ENCODE data around the gene CACNG1. TPM values are rescaled to one million over a fixed set of nuclear protein-coding genes. Genes with fewer than 3 reads are reported as not detected.

Gene CACNG1
- total RNA-seq, 1 experiment from 2014 or later: not detected

DNA sequence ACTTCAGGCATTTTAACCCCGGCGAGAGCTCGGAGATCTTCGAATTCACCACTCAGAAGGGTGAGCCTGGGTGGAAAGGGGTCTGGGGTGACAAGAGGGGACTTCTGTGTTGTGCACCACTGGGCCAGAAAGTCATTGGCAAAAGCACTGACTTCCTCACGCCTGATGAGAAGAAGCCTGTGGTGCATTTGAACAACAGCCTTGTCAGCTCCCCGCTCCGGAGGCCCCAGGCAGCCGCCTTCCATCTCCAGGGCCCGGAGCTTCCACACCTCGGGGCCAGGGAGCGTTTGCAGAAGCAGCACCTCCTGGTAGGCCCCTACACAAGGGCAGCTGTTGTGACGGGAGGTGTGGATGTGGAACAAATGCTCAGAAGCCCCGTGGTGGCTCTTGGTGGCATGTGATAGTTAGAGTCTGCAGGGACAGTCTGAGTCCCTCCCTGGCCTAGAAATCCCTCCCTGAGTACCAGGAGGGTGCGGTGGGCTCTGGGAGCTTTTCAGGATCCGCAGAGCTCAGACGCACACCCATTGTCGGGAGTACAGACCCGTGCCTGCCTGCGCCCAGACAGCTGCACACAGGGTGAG lies 9.7 kb downstream of the CACNG1 start:
- Histone ChIP-seq H3K9me2 (ENCODE audit: insufficient read depth) (no peaks in the 10 kb centered on the region), H3K36me3 (ENCODE audit: low read depth) (no peaks in the 10 kb centered on the region), H3K9me3 (ENCODE audit: insufficient read depth, low read depth) (peaks cover 2% of the 10 kb centered on the region; the same call in 1 of the 2 replicates), H3K4me1 (replicated peaks; ENCODE audit: insufficient read depth) (no peaks in the 10 kb centered on the region), H3F3A (ENCODE audit: insufficient read depth, low read depth) (no peaks in the 10 kb centered on the region), H3K27ac (no peak overlapping the region), H3K4me2 (no peak overlapping the region), H3K27me3 (ENCODE audit: insufficient read depth, low read depth) (no peaks in the 10 kb centered on the region), H3K4me3 (no peak overlapping the region), H2AFZ (no peak overlapping the region), H3K79me2 (ENCODE audit: low read depth) (no peaks in the 10 kb centered on the region), H4K20me1 (ENCODE audit: insufficient read depth) (no peaks in the 10 kb centered on the region)
- no peak for DNase-seq
- BruUV-seq (replicated peaks): no TSS peak
- no peak for TF ChIP-seq EZH2 (IDR thresholded peaks at IDR 0.05; ENCODE audit: low read depth)
- CTCF ChIA-PET: no interaction called here
- intact Hi-C loops (cut with micrococcal nuclease; ENCODE audit: unreplicated experiment): no loop called here
- POLR2A ChIA-PET (ENCODE audit: unreplicated experiment): no interaction called here

- no peaks in the 10 kb centered on the region for H3K9me3 ChIP-seq (ENCODE audit: insufficient read depth, low read depth)
- H3F3A ChIP-seq (ENCODE audit: insufficient read depth, low read depth): no peaks in the 10 kb centered on the region
- H4K20me1 ChIP-seq (ENCODE audit: insufficient read depth): no peaks in the 10 kb centered on the region
- intact Hi-C loops (cut with micrococcal nuclease; ENCODE audit: unreplicated experiment): no loop called here
- no peaks in the 10 kb centered on the region for H3K9me2 ChIP-seq (ENCODE audit: insufficient read depth)
- no TSS peak for BruUV-seq (replicated peaks)
- H3K4me1 ChIP-seq (replicated peaks; ENCODE audit: insufficient read depth): no peaks in the 10 kb centered on the region
- no peaks in the 10 kb centered on the region for H3K36me3 ChIP-seq (ENCODE audit: low read depth)
- no peaks in the 10 kb centered on the region for H3K27me3 ChIP-seq (ENCODE audit: insufficient read depth, low read depth)
- H3K79me2 ChIP-seq (ENCODE audit: low read depth): no peaks in the 10 kb centered on the region
- H2AFZ ChIP-seq: no peak overlapping the region
- ChIA-PET CTCF (no interaction called here), POLR2A (ENCODE audit: unreplicated experiment) (no interaction called here)
- H3K4me2 ChIP-seq: no peak overlapping the region
- no peak overlapping the region for H3K27ac ChIP-seq
- DNase-seq: no peak
- TF ChIP-seq CTCF (conservative IDR thresholded peaks at IDR 0.05) (no peak), EZH2 (IDR thresholded peaks at IDR 0.05; ENCODE audit: low read depth) (no peak)
- no peak overlapping the region for H3K4me3 ChIP-seq
These were observed 10.3 kb downstream of the CACNG1 start for GRCh38 chr17:67054608-67055007.

GRCh38 chr17:67055041-67055443 lies 10.7 kb downstream of the CACNG1 start:
- no peak overlapping the region for H3K4me3 ChIP-seq
- TF ChIP-seq EZH2 (IDR thresholded peaks at IDR 0.05; ENCODE audit: low read depth): no peak
- TF ChIP-seq CTCF (conservative IDR thresholded peaks at IDR 0.05): no peak
- no TSS peak for BruUV-seq (replicated peaks)
- no peak for DNase-seq
- H4K20me1 ChIP-seq (ENCODE audit: insufficient read depth): no peaks in the 10 kb centered on the region
- no peaks in the 10 kb centered on the region for H3K27me3 ChIP-seq (ENCODE audit: insufficient read depth, low read depth)
- H3F3A ChIP-seq (ENCODE audit: insufficient read depth, low read depth): no peaks in the 10 kb centered on the region
- ChIA-PET CTCF (no interaction called here), POLR2A (ENCODE audit: unreplicated experiment) (no interaction called here)
- no peak overlapping the region for H3K27ac ChIP-seq
- intact Hi-C loops (cut with micrococcal nuclease; ENCODE audit: unreplicated experiment): no loop called here
- H2AFZ ChIP-seq: no peak overlapping the region
- no peaks in the 10 kb centered on the region for H3K4me1 ChIP-seq (replicated peaks; ENCODE audit: insufficient read depth)
- H3K4me2 ChIP-seq: no peak overlapping the region
- H3K9me2 ChIP-seq (ENCODE audit: insufficient read depth): no peaks in the 10 kb centered on the region
- no peaks in the 10 kb centered on the region for H3K79me2 ChIP-seq (ENCODE audit: low read depth)
- no peaks in the 10 kb centered on the region for H3K9me3 ChIP-seq (ENCODE audit: insufficient read depth, low read depth)
- H3K36me3 ChIP-seq (ENCODE audit: low read depth): no peaks in the 10 kb centered on the region
